Ascending aorta (tissue), 2 donors: ENCODE measurements around the gene FRMD3. TPM values are rescaled to one million over a fixed set of nuclear protein-coding genes. Genes with fewer than 3 reads are reported as not detected.
"Not testable (repeated sequence)": the region's sequence is repeated elsewhere in the genome, so short reads cannot be mapped to it uniquely, and the experiment has no call there.

Experiments used
- DNase-seq, 2 donors: peaks; one replicate each; pipeline ENCODE4 v3.0.0-alpha.2; 2019; ENCODE audit warnings: low spot score in 2 of 2
- H3K27ac ChIP-seq, 2 donors: fragments of 200-600 bp; sonication (generic); one replicate each; pipeline ENCODE4 v1.5.1; 2016 to 2017; ENCODE audit warnings: mild to moderate bottlenecking in 1 of 2
- H3K27me3 ChIP-seq: fragments of 200-600 bp; sonication (generic); one replicate; pipeline ENCODE4 v1.5.1; 2017
- H3K36me3 ChIP-seq, 2 donors: fragments of 200-600 bp; sonication (generic); one replicate each; pipeline ENCODE4 v1.5.1; 2016
- H3K4me1 ChIP-seq, 2 donors: fragments of 200-600 bp; sonication (generic); one replicate each; pipeline ENCODE4 v1.5.1; 2016 to 2017; ENCODE audit warnings: mild to moderate bottlenecking in 1 of 2
- H3K4me3 ChIP-seq, 2 donors: fragments of 200-600 bp; sonication (generic); one replicate each; pipeline ENCODE4 v1.5.1; 2016 to 2017; ENCODE audit warnings: mild to moderate bottlenecking in 1 of 2
- H3K9me3 ChIP-seq, 2 donors: fragments of 200-600 bp; sonication (generic); one replicate each; pipeline ENCODE4 v1.5.1; 2016
- CTCF ChIP-seq, 3 experiments: fragments of 200-600 bp in 2 of 3; fragments of 450-650 bp in 1 of 3; sonication (generic) in 2 of 3; IDR thresholded peaks; one replicate each; pipeline ENCODE4 v1.5.1; 2016 to 2019; ENCODE audit warnings: antibody characterized with exemption in 3 of 3, mild to moderate bottlenecking in 1 of 3, moderate library complexity in 1 of 3
- intact Hi-C: fragments of 100-400 bp; cut with DNase I; formaldehyde crosslinking; loops from one replicate; pipeline ENCODE4 v1.15.1; 2023
- total RNA-seq: library from RNA; depleted of rRNA; stranded (reverse); fragments of >200 nt; gene quantifications from one replicate; pipeline ENCODE4 v1.1.0, GENCODE V29; 2016

FRMD3 gene
- total RNA-seq, 1 donor from 2014 or later = 8.5 TPM

- peaks cover 0 to 3% of the 10 kb centered on the region in 2 donors for H3K4me1 ChIP-seq
- DNase-seq = no peak
- H3K4me3 ChIP-seq = no peak overlapping the region
- no peaks in the 10 kb centered on the region for H3K9me3 ChIP-seq
- H3K27ac ChIP-seq = no peak overlapping the region
- no peaks in the 10 kb centered on the region for H3K27me3 ChIP-seq
- TF ChIP-seq CTCF (IDR thresholded peaks at IDR 0.05) = no peak
- intact Hi-C loops = loop anchor here (10.0 kb wide), 1 partner anchor 82 kb away; no protein-coding TSS in a partner anchor
- H3K36me3 ChIP-seq = no peaks in the 10 kb centered on the region
These were observed 175.7 kb downstream of the FRMD3 start for GRCh38 chr9:83362341-83362995.

GRCh38 chr9:83359039-83359438 is 179.2 kb downstream of the FRMD3 start:
- no peak overlapping the region for H3K4me3 ChIP-seq
- TF ChIP-seq CTCF (IDR thresholded peaks at IDR 0.05) = no peak
- no peaks in the 10 kb centered on the region for H3K36me3 ChIP-seq
- no peaks in the 10 kb centered on the region for H3K9me3 ChIP-seq
- H3K27ac ChIP-seq = no peak overlapping the region
- intact Hi-C loops = no loop called here
- H3K27me3 ChIP-seq = no peaks in the 10 kb centered on the region
- no peaks in the 10 kb centered on the region for H3K4me1 ChIP-seq
- DNase-seq = no peak

GRCh38 chr9:83358493-83358892 is 179.7 kb downstream of the FRMD3 start:
- H3K4me1 ChIP-seq, H3K9me3 ChIP-seq, H3K4me3 ChIP-seq, intact Hi-C loops, H3K27me3 ChIP-seq, H3K27ac ChIP-seq, H3K36me3 ChIP-seq, DNase-seq: not testable (repeated sequence)

- Histone ChIP-seq H3K27me3 (no peaks in the 10 kb centered on the region), H3K4me1 (no peaks in the 10 kb centered on the region), H3K36me3 (no peaks in the 10 kb centered on the region), H3K27ac (no peak overlapping the region), H3K9me3 (no peaks in the 10 kb centered on the region), H3K4me3 (no peak overlapping the region)
- intact Hi-C loops = no loop called here
- TF ChIP-seq CTCF (IDR thresholded peaks at IDR 0.05) = no peak
- no peak for DNase-seq
These were observed 182.5 kb downstream of the FRMD3 start for GRCh38 chr9:83355729-83356151.

GRCh38 chr9:83355024-83355444 is 183.2 kb downstream of the FRMD3 start:
- TF ChIP-seq CTCF (IDR thresholded peaks at IDR 0.05) = no peak

GRCh38 chr9:83349031-83349430 is 189.2 kb downstream of the FRMD3 start:
- Histone ChIP-seq H3K36me3 (no peaks in the 10 kb centered on the region), H3K4me3 (no peak overlapping the region), H3K4me1 (peaks cover 0 to 4% of the 10 kb centered on the region in 2 donors), H3K27me3 (no peaks in the 10 kb centered on the region), H3K27ac (no peak overlapping the region), H3K9me3 (no peaks in the 10 kb centered on the region)
- DNase-seq = no peak
- intact Hi-C loops = no loop called here
- no peak for TF ChIP-seq CTCF (IDR thresholded peaks at IDR 0.05)

More at GRCh38 chr9:83355024-83355444, 183.2 kb downstream of the FRMD3 start:
- Histone ChIP-seq H3K36me3 (no peaks in the 10 kb centered on the region), H3K27me3 (no peaks in the 10 kb centered on the region), H3K27ac (no peak overlapping the region), H3K9me3 (no peaks in the 10 kb centered on the region), H3K4me3 (no peak overlapping the region), H3K4me1 (no peaks in the 10 kb centered on the region)
- no peak for DNase-seq
- intact Hi-C loops = no loop called here
